K562 (cell line): Measurements from ENCODE around the gene TSHZ1. TPM values are rescaled to one million over a fixed set of nuclear protein-coding genes. Genes with fewer than 3 reads are reported as not detected.
A peak's percentile ranks its signal among the peaks of the same experiment; 100 is the strongest.

Experiments
- ATAC-seq: fragments of 200-7000 bp; cut with Tn5 transposase; 3 replicates; pipeline ENCODE4 v1.9.1; 2020; ENCODE audit warnings: moderate library complexity
- BruUV-seq: library from RNA; stranded (reverse); fragments of 400-500 nt; replicated peaks from 2 replicates; lab custom pipeline; 2021; lab: Mats Ljungman, UMichigan
- CTCF ChIA-PET: fragments of 300-600 bp; formaldehyde crosslinking; extraction: SDS; loops from one replicate; lab custom pipeline; 2021; ENCODE audit warnings: low intra/inter-chr PET ratio; lab: Yijun Ruan, JAX
- POLR2A ChIA-PET: fragments of 300-600, 350-650 bp; sonication (Branson Sonifier 250); formaldehyde crosslinking; extraction: SDS; loops from one replicate; lab custom pipeline; 2021; ENCODE audit warnings: antibody characterized with exemption, inconsistent platforms; lab: Yijun Ruan, JAX
- DNase-seq, 4 experiments: peaks; one replicate each; pipeline versions ENCODE4 v3.0.0 to v3.0.0-alpha.2; 2011 to 2018; ENCODE audit warnings: low spot score in 3 of 4, mixed read lengths in 3 of 4; ENCODE audit errors: extremely low read depth in 1 of 4
- FAIRE-seq: peaks from 2 replicates; lab custom pipeline; 2011; peaks lifted over from hg19 to GRCh38; lab: Jason Lieb, UNC
- H2AFZ ChIP-seq: 2 replicates; pipeline ENCODE4 v1.6.0; 2011; ENCODE audit warnings: low read depth, low read length, control low read depth, inconsistent platforms
- H3K27ac ChIP-seq: fragments of 200-600 bp; 3 replicates; pipeline ENCODE4 v1.8.0; 2011; ENCODE audit warnings: low read depth, mild to moderate bottlenecking, control low read depth, inconsistent platforms, low read length, moderate library complexity, mixed read lengths; ENCODE audit errors: extremely low read depth
- H3K27me3 ChIP-seq, 2 experiments: fragments of 300-600 bp in 1 of 2; 2 replicates in 1 of 2; 3 replicates in 1 of 2; pipeline versions ENCODE4 v1.6.0 to v1.8.0; 2011; ENCODE audit warnings: inconsistent platforms in 2 of 2, low read length in 2 of 2, mild to moderate bottlenecking in 1 of 2, mixed read lengths in 1 of 2, moderate library complexity in 1 of 2; ENCODE audit not compliant: control insufficient read depth in 2 of 2, insufficient read depth in 2 of 2
- H3K36me3 ChIP-seq: fragments of 300-600 bp; 3 replicates; pipeline ENCODE4 v1.8.0; 2011; ENCODE audit warnings: mild to moderate bottlenecking, low read length, inconsistent platforms; ENCODE audit not compliant: control insufficient read depth, insufficient read depth
- H3K4me1 ChIP-seq, 2 experiments: fragments of 200-600 bp in 1 of 2; replicated peaks in 1 of 2; 2 replicates in 1 of 2; 3 replicates in 1 of 2; pipeline versions ENCODE4 v1.5.1 to v1.8.0; 2011; ENCODE audit warnings: inconsistent platforms in 2 of 2, low read length in 2 of 2, mild to moderate bottlenecking in 1 of 2, mixed read lengths in 1 of 2, moderate library complexity in 1 of 2; ENCODE audit not compliant: control insufficient read depth in 2 of 2, insufficient read depth in 2 of 2
- H3K4me2 ChIP-seq: 2 replicates; pipeline ENCODE4 v1.6.1; 2011; ENCODE audit warnings: low read length, control low read depth, inconsistent platforms, mixed read lengths; ENCODE audit not compliant: insufficient read depth
- H3K4me3 ChIP-seq: fragments of 200-600 bp; sonication (generic), shearing (Covaris generic); 2 replicates; pipeline ENCODE4 v1.5.1; 2016; ENCODE audit warnings: control low read depth, inconsistent platforms
- H3K79me2 ChIP-seq: fragments of 200-600 bp; 3 replicates; pipeline ENCODE4 v1.8.0; 2011; ENCODE audit warnings: low read length, inconsistent platforms; ENCODE audit not compliant: control insufficient read depth, insufficient read depth
- H3K9ac ChIP-seq, 2 experiments: 2 replicates each; pipeline versions ENCODE4 v1.6.0 to v1.6.1; 2011; ENCODE audit warnings: low read depth in 2 of 2, low read length in 2 of 2, control low read depth in 1 of 2, inconsistent platforms in 1 of 2, mild to moderate bottlenecking in 1 of 2, mixed read lengths in 1 of 2; ENCODE audit not compliant: insufficient read depth in 1 of 2
- H3K9me1 ChIP-seq: one replicate; pipeline ENCODE4 v1.6.0; 2011; ENCODE audit warnings: inconsistent platforms, mild to moderate bottlenecking, low read length, moderate library complexity; ENCODE audit not compliant: control insufficient read depth, insufficient read depth
- H3K9me3 ChIP-seq: replicated peaks from 2 replicates; pipeline ENCODE4 v1.5.1; 2011; ENCODE audit warnings: low read depth, low read length, inconsistent platforms; ENCODE audit not compliant: control insufficient read depth, insufficient read depth
- H4K20me1 ChIP-seq: replicated peaks from 2 replicates; pipeline ENCODE4 v1.6.1; 2011; ENCODE audit warnings: low read length, inconsistent platforms, mixed read lengths; ENCODE audit not compliant: control insufficient read depth, insufficient read depth
- ATF4 ChIP-seq: fragments of 450-650 bp; formaldehyde crosslinking; IDR thresholded peaks from 2 replicates; pipeline ENCODE4 v1.4.0; 2022; ENCODE audit warnings: mild to moderate bottlenecking, moderate library complexity
- CBX2 ChIP-seq: fragments of 200-600 bp; sonication (generic); IDR thresholded peaks from one replicate; pipeline ENCODE4 v1.6.1; 2012; ENCODE audit warnings: mild to moderate bottlenecking, low read length, inconsistent platforms; ENCODE audit not compliant: insufficient read depth, poor library complexity, severe bottlenecking
- CREB5 ChIP-seq: fragments of 250-450 bp; sonication (Bioruptor Pico); IDR thresholded peaks from 2 replicates; pipeline ENCODE4 v1.5.0; 2020; ENCODE audit warnings: mild to moderate bottlenecking
- CTCF ChIP-seq, 3 experiments: IDR thresholded peaks in 2 of 3; conservative IDR thresholded peaks in 1 of 3; 2 replicates each; pipeline ENCODE4 v1.5.1; 2011 to 2012; ENCODE audit warnings: low read length in 3 of 3, mild to moderate bottlenecking in 3 of 3, control low read depth in 2 of 3, improper control_type of control experiment in 1 of 3, inconsistent platforms in 1 of 3, low read depth in 1 of 3, mixed read lengths in 1 of 3, moderate library complexity in 1 of 3; ENCODE audit not compliant: insufficient read depth in 2 of 3
- CXXC5 ChIP-seq: fragments of 250-450 bp; sonication (Bioruptor Pico); IDR thresholded peaks from 2 replicates; pipeline ENCODE4 v1.8.0; 2022; ENCODE audit warnings: inconsistent platforms, mild to moderate bottlenecking, moderate library complexity
- HES1 ChIP-seq: fragments of 450-650 bp; IDR thresholded peaks from 2 replicates; pipeline ENCODE4 v1.6.1; 2016; ENCODE audit warnings: low read depth, mild to moderate bottlenecking, moderate library complexity
- PTBP1 ChIP-seq: fragments of 200-400 bp; formaldehyde crosslinking; IDR thresholded peaks from 2 replicates; pipeline ENCODE4 v1.6.1; 2017; ENCODE audit warnings: low read depth, low read length
- SOX6 ChIP-seq: fragments of 450-650 bp; IDR thresholded peaks from 2 replicates; pipeline ENCODE4 v1.6.1; 2014; ENCODE audit warnings: mild to moderate bottlenecking
- SRSF3 ChIP-seq: fragments of 200-400 bp; formaldehyde crosslinking; IDR thresholded peaks from 2 replicates; pipeline ENCODE4 v1.6.1; 2016; ENCODE audit warnings: mild to moderate bottlenecking, low read length, moderate library complexity; ENCODE audit not compliant: insufficient read depth
- ZNF282 ChIP-seq: sonication (generic); formaldehyde crosslinking; IDR thresholded peaks from 2 replicates; pipeline ENCODE4 v1.8.1; 2023; ENCODE audit warnings: missing genetic modification reagents
- ZNF76 ChIP-seq: fragments of 250-450 bp; sonication (Bioruptor Pico); IDR thresholded peaks from 2 replicates; pipeline ENCODE4 v1.4.0; 2020; ENCODE audit warnings: mild to moderate bottlenecking, moderate library complexity, borderline replicate concordance
- WGBS: fragments of 100-300 bp; shearing (Covaris generic); methylation state at CpG from one replicate; pipeline ENCODE4 v1.1.6; 2016; ENCODE audit warnings: low coverage, mixed read lengths; ENCODE audit not compliant: insufficient coverage; ENCODE audit errors: missing lambda C conversion rate; 5-methylcytosine and 5-hydroxymethylcytosine counted together
- in situ Hi-C: fragments of 300-500 bp; cut with MboI; formaldehyde crosslinking; loops from 4 replicates; pipeline ENCODE4 v1.15.0; 2018; ENCODE audit warnings: inconsistent platforms, mixed read lengths
- intact Hi-C: fragments of 100-400 bp; cut with micrococcal nuclease; formaldehyde crosslinking; loops from 2 replicates; pipeline ENCODE4 v1.14.2; 2022
- polyA plus RNA-seq, 8 experiments: library from polyadenylated mRNA; depleted of rRNA in 4 of 8; stranded (reverse) in 5 of 8; unstranded in 3 of 8; fragments of >200 nt; fragmentation: Nextera tagmentation in 2 of 8; fragmentation: Illumina TruSeq in 1 of 8; extraction: Ambion mirVana in 2 of 8; extraction: Trizol in 1 of 8; gene quantifications; 2 replicates each; pipeline versions ENCODE4 v1.2.1 to v1.2.3, GENCODE V29; 2011 to 2014; ENCODE audit warnings: inconsistent platforms in 1 of 8, missing spikeins in 1 of 8
- total RNA-seq, 7 experiments: library from RNA; depleted of rRNA in 6 of 7; stranded (reverse); fragments of >200 nt in 6 of 7; fragmentation: Illumina TruSeq in 2 of 7; extraction: Trizol in 2 of 7; gene quantifications; 2 replicates each; pipeline versions ENCODE4 v1.2.1 to v1.2.3, GENCODE V29; 2011 to 2021; ENCODE audit warnings: low replicate concordance in 1 of 7

The TSHZ1 gene
- total and polyA plus RNA-seq, 9 of the 15 experiments (the other 6 are each of a cell fraction or from before 2014, with no cell fraction given) = 1.1 to 7.2 (median 2.7) TPM

- intact Hi-C loops = loop anchor here (5.0 kb wide), 1 partner anchor 68 kb away; no protein-coding TSS in a partner anchor
- H3K27ac ChIP-seq = no peak overlapping the region
- DNase-seq = peak in 2 of 4 experiments; percentile 15 to 17
- FAIRE-seq = no peak
- no TSS peak for BruUV-seq
- H3K4me1 ChIP-seq = peaks cover 0 to 2% of the 10 kb centered on the region in 2 experiments; a peak in 2 of 5 replicates
- H3K9ac ChIP-seq = no peak overlapping the region
- H3K4me2 ChIP-seq = no peak overlapping the region
- in situ Hi-C loops = no loop called here
- ATAC-seq = peak; percentile 61
- ChIA-PET POLR2A (no interaction called here), CTCF (no interaction called here)
- no peaks in the 10 kb centered on the region for H3K36me3 ChIP-seq
- no peak overlapping the region for H3K4me3 ChIP-seq
- H3K27me3 ChIP-seq = no peaks in the 10 kb centered on the region
- 55% methylated on average over 6 of the region's 10 CpGs for WGBS
- H2AFZ ChIP-seq = no peak overlapping the region
- H3K79me2 ChIP-seq = no peaks in the 10 kb centered on the region
- no peaks in the 10 kb centered on the region for H4K20me1 ChIP-seq
- no peaks in the 10 kb centered on the region for H3K9me1 ChIP-seq
- TF ChIP-seq CTCF (IDR thresholded peaks at IDR 0.05 in 2 of 3, conservative IDR thresholded peaks at IDR 0.05 in 1 of 3; ENCODE audit: insufficient read depth in 2 of 3, low read depth in 1 of 3, low read length in 3 of 3) = 0 out of 6 replicates have a peak, but pooled peaks of 2 of the 3 experiments have one; percentile 6 to 14
- TF ChIP-seq ZNF76 = no peak
- no peaks in the 10 kb centered on the region for H3K9me3 ChIP-seq
Observed at GRCh38 chr18:75240433-75240832, 29.8 kb downstream of the TSHZ1 start.

GRCh38 chr18:75241705-75242104 is 31.1 kb downstream of the TSHZ1 start:
- intact Hi-C loops (loop anchor here (5.0 kb wide), 1 partner anchor 69 kb away; no protein-coding TSS in a partner anchor), in situ Hi-C loops (no loop called here)
- ChIA-PET POLR2A (no interaction called here), CTCF (no interaction called here)
- FAIRE-seq = no peak
- H3K27ac ChIP-seq = no peak overlapping the region
- H3K9me1 ChIP-seq = no peaks in the 10 kb centered on the region
- no peak overlapping the region for H3K4me3 ChIP-seq
- no peaks in the 10 kb centered on the region for H3K9me3 ChIP-seq
- no peak overlapping the region for H2AFZ ChIP-seq
- H3K36me3 ChIP-seq = no peaks in the 10 kb centered on the region
- no TSS peak for BruUV-seq
- no peaks in the 10 kb centered on the region for H3K27me3 ChIP-seq
- no peaks in the 10 kb centered on the region for H3K79me2 ChIP-seq
- DNase-seq = no peak
- H3K4me2 ChIP-seq = no peak overlapping the region
- ATAC-seq = no peak
- no peak overlapping the region for H3K9ac ChIP-seq
- 50% methylated on average over 1 of the region's 1 CpG for WGBS
- H3K4me1 ChIP-seq = peaks cover 0 to 2% of the 10 kb centered on the region in 2 experiments; a peak in 2 of 5 replicates
- H4K20me1 ChIP-seq = no peaks in the 10 kb centered on the region
- TF ChIP-seq HES1 = no peak
- TF ChIP-seq SRSF3 = no peak
- TF ChIP-seq ZNF282 (CRISPR knock-in tag) = no peak
- TF ChIP-seq CREB5 (CRISPR knock-in tag) = no peak
- TF ChIP-seq SOX6 = no peak
- TF ChIP-seq CXXC5 (CRISPR knock-in tag) = no peak
- TF ChIP-seq CBX2 = no peak
- TF ChIP-seq PTBP1 = no peak
- no peak for TF ChIP-seq ATF4 (CRISPR knock-in tag)
